MM.1S (cell line): ENCODE measurements around the gene FAM118B.

Experiments
- DNase-seq: peaks from one replicate; pipeline ENCODE4 v3.0.0-alpha.2; 2015
- H2AFZ ChIP-seq: fragments of 300-600 bp; sonication (generic); 2 replicates; pipeline ENCODE4 v1.6.0; 2016; ENCODE audit warnings: antibody characterized with exemption, low read length
- H3F3A ChIP-seq: fragments of 300-600 bp; sonication (generic); 2 replicates; pipeline ENCODE4 v1.6.1; 2016; ENCODE audit warnings: mild to moderate bottlenecking, antibody characterized with exemption, low read length, moderate library complexity, mixed read lengths; ENCODE audit not compliant: insufficient read depth
- H3K27ac ChIP-seq: fragments of 300-600 bp; sonication (generic); 2 replicates; pipeline ENCODE4 v1.5.1; 2016; ENCODE audit warnings: mild to moderate bottlenecking, low read length
- H3K27me3 ChIP-seq: fragments of 300-600 bp; sonication (generic); replicated peaks from 2 replicates; pipeline ENCODE4 v1.6.0; 2016; ENCODE audit warnings: low read length; ENCODE audit not compliant: insufficient read depth
- H3K36me3 ChIP-seq: fragments of 300-600 bp; sonication (generic); replicated peaks from 2 replicates; pipeline ENCODE4 v1.6.1; 2016; ENCODE audit warnings: mild to moderate bottlenecking, low read length, mixed read lengths; ENCODE audit not compliant: insufficient read depth
- H3K4me1 ChIP-seq: fragments of 300-600 bp; sonication (generic); 2 replicates; pipeline ENCODE4 v1.6.1; 2016; ENCODE audit warnings: low read length, mixed read lengths
- H3K4me2 ChIP-seq: fragments of 300-600 bp; sonication (generic); 2 replicates; pipeline ENCODE4 v1.6.0; 2016; ENCODE audit warnings: low read depth, low read length
- H3K4me3 ChIP-seq: fragments of 300-600 bp; sonication (generic); 2 replicates; pipeline ENCODE4 v1.5.1; 2016; ENCODE audit warnings: low read length, mixed read lengths
- H3K79me2 ChIP-seq: fragments of 300-600 bp; sonication (generic); 2 replicates; pipeline ENCODE4 v1.6.1; 2016; ENCODE audit warnings: mixed run types, low read length, mixed read lengths
- H3K9ac ChIP-seq: fragments of 300-600 bp; sonication (generic); 2 replicates; pipeline ENCODE4 v1.6.1; 2016; ENCODE audit warnings: low read length, mixed read lengths
- H3K9me2 ChIP-seq: fragments of 300-600 bp; sonication (generic); replicated peaks from 2 replicates; pipeline ENCODE4 v1.6.1; 2016; ENCODE audit warnings: mild to moderate bottlenecking, low read length, mixed read lengths; ENCODE audit not compliant: insufficient read depth
- H3K9me3 ChIP-seq: fragments of 300-600 bp; sonication (generic); replicated peaks from 2 replicates; pipeline ENCODE4 v1.6.1; 2016; ENCODE audit warnings: mild to moderate bottlenecking, low read length, mixed read lengths; ENCODE audit not compliant: insufficient read depth
- H4K20me1 ChIP-seq: fragments of 300-600 bp; sonication (generic); 2 replicates; pipeline ENCODE4 v1.6.1; 2016; ENCODE audit warnings: mild to moderate bottlenecking, low read length, moderate library complexity, mixed read lengths; ENCODE audit not compliant: insufficient read depth
- CTCF ChIP-seq: fragments of 300-600 bp; sonication (generic); IDR thresholded peaks from 2 replicates; pipeline ENCODE4 v1.5.1; 2016; ENCODE audit warnings: antibody characterized with exemption, low read length, mixed read lengths
- EZH2 ChIP-seq: fragments of 300-600 bp; sonication (generic); optimal IDR thresholded peaks from 2 replicates; pipeline ENCODE3; 2017; ENCODE audit warnings: low read depth, mild to moderate bottlenecking, antibody characterized with exemption, low read length, mixed read lengths
- EZH2phosphoT487 ChIP-seq: fragments of 300-600 bp; sonication (generic); IDR thresholded peaks from 2 replicates; pipeline ENCODE4 v1.6.1; 2018; ENCODE audit warnings: antibody characterized with exemption, low read length

The FAM118B gene

GRCh38 chr11:126174816-126175215, 36.8 kb upstream of the FAM118B start:
- Histone ChIP-seq H3K4me3 (no peak overlapping the region), H3K9me3 (no peaks in the 10 kb centered on the region), H2AFZ (no peak overlapping the region), H3K27ac (no peak overlapping the region), H3K36me3 (no peaks in the 10 kb centered on the region), H3K27me3 (no peaks in the 10 kb centered on the region), H3K79me2 (no peaks in the 10 kb centered on the region), H4K20me1 (no peaks in the 10 kb centered on the region), H3K4me2 (no peak overlapping the region), H3K9me2 (no peaks in the 10 kb centered on the region), H3K4me1 (peaks cover 12% of the 10 kb centered on the region), H3F3A (no peaks in the 10 kb centered on the region), H3K9ac (no peak overlapping the region)
- TF ChIP-seq EZH2 (no peak), CTCF (no peak), EZH2phosphoT487 (no peak)
- no peak for DNase-seq

- H3K9me2 ChIP-seq: no peaks in the 10 kb centered on the region
- no peaks in the 10 kb centered on the region for H3K36me3 ChIP-seq
- H3K4me3 ChIP-seq: no peak overlapping the region
- TF ChIP-seq CTCF: no peak
- no peak for TF ChIP-seq EZH2phosphoT487
- TF ChIP-seq EZH2: no peak
- peaks cover 12% of the 10 kb centered on the region for H3K4me1 ChIP-seq
- no peaks in the 10 kb centered on the region for H3K27me3 ChIP-seq
- no peaks in the 10 kb centered on the region for H3K9me3 ChIP-seq
- H3K4me2 ChIP-seq: no peak overlapping the region
- no peak overlapping the region for H3K27ac ChIP-seq
- no peaks in the 10 kb centered on the region for H3K79me2 ChIP-seq
- H3K9ac ChIP-seq: no peak overlapping the region
- H2AFZ ChIP-seq: no peak overlapping the region
- no peak for DNase-seq
- no peaks in the 10 kb centered on the region for H4K20me1 ChIP-seq
- no peaks in the 10 kb centered on the region for H3F3A ChIP-seq
Observed at GRCh38 chr11:126175393-126175792, 36.2 kb upstream of the FAM118B start.

GRCh38 chr11:126176853-126177470, 34.6 kb upstream of the FAM118B start:
- Histone ChIP-seq H3K4me1 (peaks cover 12% of the 10 kb centered on the region), H3K27ac (no peak overlapping the region), H4K20me1 (no peaks in the 10 kb centered on the region), H3K4me2 (no peak overlapping the region), H2AFZ (no peak overlapping the region), H3K4me3 (no peak overlapping the region), H3K27me3 (no peaks in the 10 kb centered on the region), H3K9me2 (no peaks in the 10 kb centered on the region), H3K9ac (no peak overlapping the region), H3K36me3 (no peaks in the 10 kb centered on the region), H3K9me3 (no peaks in the 10 kb centered on the region), H3F3A (no peaks in the 10 kb centered on the region), H3K79me2 (no peaks in the 10 kb centered on the region)
- no peak for DNase-seq
- TF ChIP-seq EZH2phosphoT487: no peak
- TF ChIP-seq CTCF: no peak
- TF ChIP-seq EZH2: no peak
